Lower lobe of right lung (tissue), 2 donors: ENCODE data around the gene ITGB5. TPM values are rescaled to one million over a fixed set of nuclear protein-coding genes. Genes with fewer than 3 reads are reported as not detected.

Source experiments
- ATAC-seq, 2 donors: fragments of 200-7000 bp; cut with Tn5 transposase; one replicate each; pipeline ENCODE4 v1.9.1; 2020 to 2022; ENCODE audit warnings: mild to moderate bottlenecking in 2 of 2, moderate library complexity in 2 of 2
- DNase-seq: peaks from one replicate; pipeline ENCODE4 v3.0.0-alpha.2; 2020
- H3K27ac ChIP-seq: fragments of 200-600 bp; one replicate; pipeline ENCODE4 v1.8.0; 2022
- H3K27me3 ChIP-seq: fragments of 200-600 bp; one replicate; pipeline ENCODE4 v1.8.0; 2022; ENCODE audit warnings: low read depth
- H3K36me3 ChIP-seq: fragments of 200-600 bp; one replicate; pipeline ENCODE4 v1.8.0; 2022; ENCODE audit warnings: mild to moderate bottlenecking
- H3K4me1 ChIP-seq: fragments of 200-600 bp; one replicate; pipeline ENCODE4 v1.8.0; 2022
- H3K4me3 ChIP-seq: fragments of 200-600 bp; one replicate; pipeline ENCODE4 v1.8.0; 2022; ENCODE audit warnings: mild to moderate bottlenecking
- H3K9me3 ChIP-seq: fragments of 200-600 bp; one replicate; pipeline ENCODE4 v1.8.0; 2022
- intact Hi-C: fragments of 100-400 bp; cut with DNase I; formaldehyde crosslinking; loops from one replicate; pipeline ENCODE4 v1.11.0; 2022
- total RNA-seq: library from RNA; stranded (reverse); fragmentation: NEBNext Ultra II Directional; extraction: Animal tissue kit (Norgen Biotek cat#: 25700); gene quantifications from one replicate; pipeline ENCODE4 v1.2.1, GENCODE V29; 2021
- TF ChIP-seq, protein P1 (sequence below): fragments of 200-600 bp; IDR thresholded peaks from one replicate; pipeline ENCODE4 v1.8.0; 2022; ENCODE audit warnings: antibody characterized with exemption, mild to moderate bottlenecking
- donor health status: DM: no; HTN: yes; CAD: no; lungs with severe emphysema.

ITGB5 gene
- total RNA-seq, 1 donor from 2014 or later: 93.1 TPM

DNA sequence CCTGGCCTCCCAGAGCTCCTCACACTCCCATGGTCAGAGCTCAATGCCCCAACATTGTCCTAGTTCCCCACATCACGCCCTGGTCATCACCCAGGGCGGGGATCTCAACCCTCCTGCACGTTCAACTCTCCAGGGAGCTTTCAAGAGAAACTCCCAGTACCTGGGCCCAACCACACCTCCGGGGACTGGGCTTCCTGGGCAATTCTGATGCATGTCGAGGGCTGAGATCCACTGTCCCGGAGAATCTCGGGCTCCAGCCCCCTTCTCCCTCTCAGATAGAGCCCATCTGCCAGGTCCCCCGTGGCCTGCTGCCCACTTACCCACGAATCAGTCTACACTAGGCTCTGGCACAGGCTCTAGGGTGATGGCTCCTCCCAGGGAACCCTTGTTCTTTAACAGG is 117.7 kb downstream of the ITGB5 start:
- Histone ChIP-seq H3K4me3 (no peak overlapping the region), H3K9me3 (no peaks in the 10 kb centered on the region), H3K27ac (no peak overlapping the region), H3K4me1 (peaks cover 44% of the 10 kb centered on the region), H3K27me3 (no peaks in the 10 kb centered on the region), H3K36me3 (peaks cover 55% of the 10 kb centered on the region)
- ATAC-seq (no peak), DNase-seq (no peak)
- TF ChIP-seq, protein P1, sequence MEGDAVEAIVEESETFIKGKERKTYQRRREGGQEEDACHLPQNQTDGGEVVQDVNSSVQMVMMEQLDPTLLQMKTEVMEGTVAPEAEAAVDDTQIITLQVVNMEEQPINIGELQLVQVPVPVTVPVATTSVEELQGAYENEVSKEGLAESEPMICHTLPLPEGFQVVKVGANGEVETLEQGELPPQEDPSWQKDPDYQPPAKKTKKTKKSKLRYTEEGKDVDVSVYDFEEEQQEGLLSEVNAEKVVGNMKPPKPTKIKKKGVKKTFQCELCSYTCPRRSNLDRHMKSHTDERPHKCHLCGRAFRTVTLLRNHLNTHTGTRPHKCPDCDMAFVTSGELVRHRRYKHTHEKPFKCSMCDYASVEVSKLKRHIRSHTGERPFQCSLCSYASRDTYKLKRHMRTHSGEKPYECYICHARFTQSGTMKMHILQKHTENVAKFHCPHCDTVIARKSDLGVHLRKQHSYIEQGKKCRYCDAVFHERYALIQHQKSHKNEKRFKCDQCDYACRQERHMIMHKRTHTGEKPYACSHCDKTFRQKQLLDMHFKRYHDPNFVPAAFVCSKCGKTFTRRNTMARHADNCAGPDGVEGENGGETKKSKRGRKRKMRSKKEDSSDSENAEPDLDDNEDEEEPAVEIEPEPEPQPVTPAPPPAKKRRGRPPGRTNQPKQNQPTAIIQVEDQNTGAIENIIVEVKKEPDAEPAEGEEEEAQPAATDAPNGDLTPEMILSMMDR: no peak
- intact Hi-C loops: no loop called here

DNA sequence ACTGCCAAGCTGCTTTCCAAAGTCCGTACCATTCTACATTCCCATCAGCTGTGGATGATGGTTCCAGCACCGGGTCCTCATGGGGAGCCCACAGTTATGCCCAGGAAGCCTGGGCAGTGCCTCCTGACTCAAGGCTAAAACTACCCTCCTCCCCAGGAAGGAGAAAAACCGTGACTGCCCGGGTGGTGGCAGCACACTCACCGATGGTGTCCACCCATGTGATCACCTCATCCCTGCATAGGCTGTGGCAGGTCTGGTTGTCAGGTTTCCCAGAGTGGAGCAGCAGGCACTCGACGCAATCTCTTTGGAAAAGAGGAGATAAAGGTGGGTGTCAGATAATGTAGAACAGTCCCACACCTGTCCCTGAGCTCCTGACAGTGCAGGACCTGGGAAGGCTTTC is 118.4 kb downstream of the ITGB5 start:
- H3K27ac ChIP-seq: no peak overlapping the region
- intact Hi-C loops: no loop called here
- TF ChIP-seq, protein P1: no peak
- DNase-seq (no peak), ATAC-seq (no peak)
- no peaks in the 10 kb centered on the region for H3K27me3 ChIP-seq
- no peak overlapping the region for H3K4me3 ChIP-seq
- H3K4me1 ChIP-seq: peaks cover 37% of the 10 kb centered on the region
- peaks cover 61% of the 10 kb centered on the region for H3K36me3 ChIP-seq
- H3K9me3 ChIP-seq: no peaks in the 10 kb centered on the region

DNA sequence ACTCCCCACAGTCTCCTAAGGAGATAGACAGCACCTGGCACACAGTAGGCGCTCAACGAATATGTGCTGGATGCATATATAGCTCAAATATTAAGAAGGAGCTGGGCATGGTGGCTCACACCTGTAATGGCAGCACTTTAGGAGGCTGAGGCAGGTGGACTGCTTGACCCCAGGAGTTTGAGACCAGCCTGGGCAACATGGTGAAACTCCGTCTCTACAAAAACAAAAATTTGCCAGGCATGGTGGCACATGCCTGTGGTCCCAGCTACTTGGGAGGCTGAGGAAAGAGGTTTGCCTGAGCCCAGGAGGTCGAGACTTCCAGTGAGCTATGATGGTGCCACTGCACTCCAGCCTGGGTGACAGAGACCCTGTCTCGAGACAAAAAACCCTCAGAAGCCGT is 119.5 kb downstream of the ITGB5 start:
- no peak for ATAC-seq
- Histone ChIP-seq H3K27me3 (no peaks in the 10 kb centered on the region), H3K27ac (no peak overlapping the region), H3K4me3 (no peak overlapping the region), H3K4me1 (peaks cover 26% of the 10 kb centered on the region), H3K9me3 (no peaks in the 10 kb centered on the region), H3K36me3 (peaks cover 66% of the 10 kb centered on the region)
- TF ChIP-seq, protein P1: no peak
- intact Hi-C loops: no loop called here
- no peak for DNase-seq

DNA sequence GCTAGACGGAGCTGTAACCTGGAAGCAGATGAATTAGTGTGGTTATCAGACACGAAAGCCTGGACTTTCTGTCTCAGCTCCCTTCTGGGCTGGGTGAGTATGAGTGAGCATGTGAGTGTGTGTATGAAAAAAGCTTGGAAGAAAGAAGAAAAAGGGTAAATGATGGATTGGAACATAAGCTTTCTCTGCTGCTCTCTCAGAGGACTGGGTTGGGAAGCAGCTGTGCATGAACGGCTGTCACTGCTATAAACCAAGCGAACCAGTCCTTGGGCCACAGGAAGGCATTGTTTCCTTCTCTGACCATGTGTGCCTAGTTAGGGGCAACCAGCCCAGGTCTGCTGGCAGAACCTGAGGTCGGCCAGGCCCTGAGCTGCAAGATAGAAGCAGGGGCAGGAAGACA is 119.9 kb downstream of the ITGB5 start:
- H3K36me3 ChIP-seq: peaks cover 66% of the 10 kb centered on the region
- peaks cover 22% of the 10 kb centered on the region for H3K4me1 ChIP-seq
- ATAC-seq (no peak), DNase-seq (no peak)
- TF ChIP-seq, protein P1: no peak
- H3K27me3 ChIP-seq: no peaks in the 10 kb centered on the region
- no peak overlapping the region for H3K27ac ChIP-seq
- intact Hi-C loops: no loop called here
- no peak overlapping the region for H3K4me3 ChIP-seq
- no peaks in the 10 kb centered on the region for H3K9me3 ChIP-seq

DNA sequence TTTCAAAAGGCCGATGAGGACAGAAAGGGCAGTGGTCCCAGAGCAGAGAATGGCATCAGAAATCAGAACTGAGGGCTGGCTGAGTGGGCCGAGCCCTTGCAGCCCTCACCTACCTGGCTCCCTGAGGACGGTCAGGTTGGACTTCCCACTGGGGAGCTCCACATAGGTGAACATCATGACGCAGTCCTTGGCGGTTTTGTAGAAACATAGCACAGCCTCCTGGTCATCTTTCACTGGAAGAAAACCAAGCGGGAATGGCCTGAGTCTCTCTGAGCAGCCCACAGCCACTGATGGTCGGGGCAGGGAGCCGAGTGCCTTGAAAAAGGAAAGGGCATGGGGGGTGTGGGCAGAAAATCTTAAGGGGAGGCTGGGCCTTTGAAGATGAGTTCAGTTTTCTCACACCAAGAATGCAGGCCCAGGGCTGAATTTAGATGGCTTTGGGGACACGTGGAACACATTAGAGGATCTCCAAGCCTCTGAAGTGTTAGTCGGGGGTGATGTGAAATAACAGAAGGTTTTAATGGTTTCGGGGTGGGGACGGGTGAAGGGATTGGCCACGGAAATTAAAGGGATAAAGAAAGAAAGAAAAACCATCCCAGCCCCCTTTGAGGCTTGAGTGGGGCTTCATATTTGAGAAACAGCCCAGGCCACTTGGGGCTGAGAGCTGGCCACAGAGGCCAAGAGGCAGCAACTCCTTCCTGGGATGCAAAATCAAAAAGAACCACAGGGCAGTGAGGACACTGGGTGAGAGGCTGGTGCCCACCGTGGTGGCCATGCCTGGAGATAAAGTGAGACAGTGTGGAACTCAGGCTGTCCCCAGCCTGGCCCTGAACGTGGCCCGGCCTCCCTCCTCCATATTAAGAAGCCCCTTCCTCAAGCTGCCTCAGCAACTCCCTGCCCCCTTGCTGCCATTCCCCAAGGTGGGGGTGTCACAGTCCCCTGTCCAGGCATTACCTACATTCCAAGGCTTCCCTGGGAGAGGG is 120.8 kb downstream of the ITGB5 start:
- ATAC-seq (no peak), DNase-seq (no peak)
- TF ChIP-seq, protein P1: no peak
- no peak overlapping the region for H3K27ac ChIP-seq
- H3K4me3 ChIP-seq: no peak overlapping the region
- H3K36me3 ChIP-seq: peaks cover 66% of the 10 kb centered on the region
- no peaks in the 10 kb centered on the region for H3K27me3 ChIP-seq
- peaks cover 19% of the 10 kb centered on the region for H3K4me1 ChIP-seq
- no peaks in the 10 kb centered on the region for H3K9me3 ChIP-seq
- intact Hi-C loops: no loop called here
